ENCODE results near the gene ATP23. TPM values are rescaled to one million over a fixed set of nuclear protein-coding genes. Genes with fewer than 3 reads are reported as not detected.

Gene ATP23
- total RNA-seq, 1 donor from 2014 or later: 3.4 TPM

DNA sequence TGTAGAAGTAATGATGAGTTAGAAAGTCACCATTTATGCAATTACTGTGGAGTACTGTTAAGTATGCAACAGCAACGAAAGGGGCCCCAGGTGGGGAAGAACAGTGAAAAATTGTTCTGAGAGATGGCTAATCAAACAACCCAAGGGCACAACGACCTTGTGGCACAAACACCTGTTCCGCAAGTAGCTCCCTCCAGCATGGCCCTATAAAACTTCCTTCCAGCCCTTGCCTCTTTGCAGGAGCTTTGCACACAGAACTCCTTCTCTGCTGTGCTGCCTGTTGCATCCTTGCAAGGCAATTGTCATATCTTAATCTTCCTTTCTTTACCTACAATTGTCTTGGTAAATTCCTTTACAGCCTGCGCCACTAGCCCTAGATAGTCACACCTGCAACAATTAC is 23.2 kb upstream of the ATP23 start:
- Histone ChIP-seq H3K4me2 (ENCODE audit: low read length) (no peak overlapping the region), H3K79me2 (ENCODE audit: insufficient read depth, low read length) (no peaks in the 10 kb centered on the region), H2AFZ (ENCODE audit: low read depth, low read length) (no peak overlapping the region), H3K9ac (ENCODE audit: low read length) (no peak overlapping the region), H3K36me3 (ENCODE audit: insufficient read depth, low read length) (no peaks in the 10 kb centered on the region), H4K20me1 (ENCODE audit: insufficient read depth, low read length) (no peaks in the 10 kb centered on the region), H3K4me3 (ENCODE audit: insufficient read depth, low read depth, low read length) (no peak overlapping the region), H3K9me3 (ENCODE audit: insufficient read depth, low read depth, low read length) (no peaks in the 10 kb centered on the region), H3K4me1 (ENCODE audit: insufficient read depth, low read length) (no peaks in the 10 kb centered on the region), H3K27ac (ENCODE audit: low read depth, low read length) (no peak overlapping the region), H3K27me3 (ENCODE audit: insufficient read depth, low read length) (peaks cover 12% of the 10 kb centered on the region)
- DNase-seq (ENCODE audit: low read depth) (no peak), FAIRE-seq (no peak)
- no peaks in the 10 kb centered on the region for H3K36me3 Mint-ChIP-seq (ENCODE audit: low read depth, unreplicated experiment)
- no peak overlapping the region for H3K27ac Mint-ChIP-seq (ENCODE audit: unreplicated experiment)
- H3K27me3 Mint-ChIP-seq (ENCODE audit: low read depth, unreplicated experiment): peaks cover 11% of the 10 kb centered on the region
- no peaks in the 10 kb centered on the region for H3K4me1 Mint-ChIP-seq (ENCODE audit: low read depth, unreplicated experiment)
- no peak for TF ChIP-seq EZH2 (IDR thresholded peaks at IDR 0.05; ENCODE audit: insufficient read depth, low read length)
- TF ChIP-seq, protein P1, sequence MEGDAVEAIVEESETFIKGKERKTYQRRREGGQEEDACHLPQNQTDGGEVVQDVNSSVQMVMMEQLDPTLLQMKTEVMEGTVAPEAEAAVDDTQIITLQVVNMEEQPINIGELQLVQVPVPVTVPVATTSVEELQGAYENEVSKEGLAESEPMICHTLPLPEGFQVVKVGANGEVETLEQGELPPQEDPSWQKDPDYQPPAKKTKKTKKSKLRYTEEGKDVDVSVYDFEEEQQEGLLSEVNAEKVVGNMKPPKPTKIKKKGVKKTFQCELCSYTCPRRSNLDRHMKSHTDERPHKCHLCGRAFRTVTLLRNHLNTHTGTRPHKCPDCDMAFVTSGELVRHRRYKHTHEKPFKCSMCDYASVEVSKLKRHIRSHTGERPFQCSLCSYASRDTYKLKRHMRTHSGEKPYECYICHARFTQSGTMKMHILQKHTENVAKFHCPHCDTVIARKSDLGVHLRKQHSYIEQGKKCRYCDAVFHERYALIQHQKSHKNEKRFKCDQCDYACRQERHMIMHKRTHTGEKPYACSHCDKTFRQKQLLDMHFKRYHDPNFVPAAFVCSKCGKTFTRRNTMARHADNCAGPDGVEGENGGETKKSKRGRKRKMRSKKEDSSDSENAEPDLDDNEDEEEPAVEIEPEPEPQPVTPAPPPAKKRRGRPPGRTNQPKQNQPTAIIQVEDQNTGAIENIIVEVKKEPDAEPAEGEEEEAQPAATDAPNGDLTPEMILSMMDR (IDR thresholded peaks at IDR 0.05; ENCODE audit: insufficient read depth, low read depth, low read length): no peak
- no peaks in the 10 kb centered on the region for H3K9me3 Mint-ChIP-seq (ENCODE audit: unreplicated experiment)
- no peak overlapping the region for H3K4me3 Mint-ChIP-seq (ENCODE audit: unreplicated experiment)

- Histone ChIP-seq H3K9me3 (ENCODE audit: insufficient read depth, low read depth, low read length) (no peaks in the 10 kb centered on the region), H4K20me1 (ENCODE audit: insufficient read depth, low read length) (no peaks in the 10 kb centered on the region), H3K79me2 (ENCODE audit: insufficient read depth, low read length) (no peaks in the 10 kb centered on the region), H3K27ac (ENCODE audit: low read depth, low read length) (no peak overlapping the region), H3K4me3 (ENCODE audit: insufficient read depth, low read depth, low read length) (no peak overlapping the region), H3K9ac (ENCODE audit: low read length) (no peak overlapping the region), H3K36me3 (ENCODE audit: insufficient read depth, low read length) (no peaks in the 10 kb centered on the region), H2AFZ (ENCODE audit: low read depth, low read length) (no peak overlapping the region), H3K4me2 (ENCODE audit: low read length) (no peak overlapping the region), H3K27me3 (ENCODE audit: insufficient read depth, low read length) (no peaks in the 10 kb centered on the region), H3K4me1 (ENCODE audit: insufficient read depth, low read length) (no peaks in the 10 kb centered on the region)
- DNase-seq (ENCODE audit: low read depth) (no peak), FAIRE-seq (no peak)
- Mint-ChIP-seq H3K4me1 (ENCODE audit: low read depth, unreplicated experiment) (no peaks in the 10 kb centered on the region), H3K4me3 (ENCODE audit: unreplicated experiment) (no peak overlapping the region), H3K27ac (ENCODE audit: unreplicated experiment) (no peak overlapping the region), H3K9me3 (ENCODE audit: unreplicated experiment) (no peaks in the 10 kb centered on the region), H3K27me3 (ENCODE audit: low read depth, unreplicated experiment) (no peaks in the 10 kb centered on the region), H3K36me3 (ENCODE audit: low read depth, unreplicated experiment) (no peaks in the 10 kb centered on the region)
- TF ChIP-seq, protein P1 (IDR thresholded peaks at IDR 0.05; ENCODE audit: insufficient read depth, low read depth, low read length): no peak
- TF ChIP-seq EZH2 (IDR thresholded peaks at IDR 0.05; ENCODE audit: insufficient read depth, low read length): no peak
These were observed 14.3 kb upstream of the ATP23 start for GRCh38 chr12:57927086-57927485.

- TF ChIP-seq EZH2 (IDR thresholded peaks at IDR 0.05; ENCODE audit: insufficient read depth, low read length): no peak
- TF ChIP-seq, protein P1 (IDR thresholded peaks at IDR 0.05; ENCODE audit: insufficient read depth, low read depth, low read length): no peak
- Histone ChIP-seq H3K27me3 (ENCODE audit: insufficient read depth, low read length) (no peaks in the 10 kb centered on the region), H4K20me1 (ENCODE audit: insufficient read depth, low read length) (no peaks in the 10 kb centered on the region), H3K9me3 (ENCODE audit: insufficient read depth, low read depth, low read length) (no peaks in the 10 kb centered on the region), H3K4me2 (ENCODE audit: low read length) (no peak overlapping the region), H3K79me2 (ENCODE audit: insufficient read depth, low read length) (no peaks in the 10 kb centered on the region), H3K4me1 (ENCODE audit: insufficient read depth, low read length) (no peaks in the 10 kb centered on the region), H3K4me3 (ENCODE audit: insufficient read depth, low read depth, low read length) (no peak overlapping the region), H3K9ac (ENCODE audit: low read length) (no peak overlapping the region), H2AFZ (ENCODE audit: low read depth, low read length) (no peak overlapping the region), H3K36me3 (ENCODE audit: insufficient read depth, low read length) (no peaks in the 10 kb centered on the region), H3K27ac (ENCODE audit: low read depth, low read length) (no peak overlapping the region)
- no peaks in the 10 kb centered on the region for H3K36me3 Mint-ChIP-seq (ENCODE audit: low read depth, unreplicated experiment)
- H3K27me3 Mint-ChIP-seq (ENCODE audit: low read depth, unreplicated experiment): no peaks in the 10 kb centered on the region
- H3K4me1 Mint-ChIP-seq (ENCODE audit: low read depth, unreplicated experiment): no peaks in the 10 kb centered on the region
- no peak overlapping the region for H3K27ac Mint-ChIP-seq (ENCODE audit: unreplicated experiment)
- no peaks in the 10 kb centered on the region for H3K9me3 Mint-ChIP-seq (ENCODE audit: unreplicated experiment)
- no peak for DNase-seq (ENCODE audit: low read depth)
- no peak for FAIRE-seq
- H3K4me3 Mint-ChIP-seq (ENCODE audit: unreplicated experiment): no peak overlapping the region
These were observed 12.1 kb upstream of the ATP23 start for GRCh38 chr12:57929092-57929830.

All from astrocyte (in vitro differentiated cells and primary cell).